Activated naive CD4-positive, alpha-beta T cell treated with anti-CD3 and anti-CD28 coated beads, Interleukin-2, amount 10 ng/mL, durations not matched to agents 7 days and 5 days (primary cell): ENCODE measurements around the gene PPP1R1C.

Experiments
- CTCF ChIA-PET: fragments of 350-600 bp; sonication (Branson Sonifier 250); formaldehyde crosslinking; loops from one replicate; lab custom pipeline; 2021; ENCODE audit warnings: antibody characterized with exemption; lab: Charles Lee
- DNase-seq: peaks from one replicate; pipeline ENCODE4 v3.0.0-alpha.2; 2020
- H3K27ac Mint-ChIP-seq: one replicate; pipeline ENCODE4 v1.8.0; 2021; ENCODE audit warnings: mild to moderate bottlenecking, moderate library complexity, mixed read lengths
- H3K27me3 Mint-ChIP-seq: one replicate; pipeline ENCODE4 v1.8.0; 2021; ENCODE audit warnings: mild to moderate bottlenecking, mixed read lengths
- H3K36me3 Mint-ChIP-seq: one replicate; pipeline ENCODE4 v1.8.0; 2021; ENCODE audit warnings: mixed read lengths
- H3K4me1 Mint-ChIP-seq: one replicate; pipeline ENCODE4 v1.8.0; 2021; ENCODE audit warnings: mixed read lengths
- H3K4me3 Mint-ChIP-seq: one replicate; pipeline ENCODE4 v1.8.0; 2021; ENCODE audit warnings: mild to moderate bottlenecking, moderate library complexity, mixed read lengths
- H3K9me3 Mint-ChIP-seq: one replicate; pipeline ENCODE4 v1.8.0; 2021; ENCODE audit warnings: mixed read lengths

PPP1R1C gene

DNA sequence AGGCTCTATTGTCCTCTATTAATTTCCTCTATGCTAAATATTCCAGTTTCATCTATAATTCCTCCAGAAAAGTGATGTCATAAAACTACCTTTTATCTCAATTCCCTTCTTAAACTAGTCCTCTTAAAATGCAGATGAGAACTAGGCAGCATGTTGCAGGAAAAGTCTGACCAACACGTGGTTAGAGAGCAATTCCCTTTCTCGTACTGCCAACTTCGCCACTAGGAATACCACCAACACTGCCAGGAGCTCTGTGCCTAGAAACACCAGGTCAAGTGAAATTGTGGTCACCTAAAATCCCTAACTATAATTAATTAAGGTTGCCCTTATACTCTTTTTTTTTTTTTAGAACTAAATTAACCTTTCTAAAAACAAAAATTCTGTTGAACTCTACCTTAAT is 127.7 kb downstream of the PPP1R1C start:
- no peak for DNase-seq
- CTCF ChIA-PET = no interaction called here
- no peak overlapping the region for H3K27ac Mint-ChIP-seq
- peaks cover 3% of the 10 kb centered on the region for H3K27me3 Mint-ChIP-seq
- no peaks in the 10 kb centered on the region for H3K9me3 Mint-ChIP-seq
- H3K4me1 Mint-ChIP-seq = no peaks in the 10 kb centered on the region
- H3K36me3 Mint-ChIP-seq = no peaks in the 10 kb centered on the region
- no peak overlapping the region for H3K4me3 Mint-ChIP-seq

- DNase-seq = no peak
- Mint-ChIP-seq H3K36me3 (no peaks in the 10 kb centered on the region), H3K9me3 (no peaks in the 10 kb centered on the region), H3K27me3 (peaks cover 3% of the 10 kb centered on the region), H3K4me1 (no peaks in the 10 kb centered on the region), H3K27ac (no peak overlapping the region), H3K4me3 (no peak overlapping the region)
- CTCF ChIA-PET = no interaction called here
Measured at GRCh38 chr2:182115258-182115657, 129.6 kb downstream of the PPP1R1C start.

DNA sequence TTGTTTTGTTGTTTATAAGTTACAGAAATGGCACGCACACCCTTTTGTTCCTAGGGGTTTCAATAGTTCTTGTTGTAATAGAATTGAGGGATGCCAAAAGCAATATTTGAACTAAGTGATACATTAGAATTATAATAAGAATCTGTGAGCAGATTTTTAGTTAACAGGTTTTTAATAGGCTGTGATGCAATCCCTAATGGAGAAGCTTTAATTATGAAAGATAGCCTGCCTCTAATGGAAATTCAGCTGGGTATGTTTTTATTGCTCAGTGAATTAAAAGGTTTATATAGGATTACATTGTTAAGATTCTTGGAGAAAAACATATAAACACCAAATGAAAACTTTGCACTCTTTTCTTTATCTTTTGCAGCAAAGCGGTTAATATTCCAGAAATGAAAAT is 131.1 kb downstream of the PPP1R1C start:
- CTCF ChIA-PET = no interaction called here
- Mint-ChIP-seq H3K36me3 (no peaks in the 10 kb centered on the region), H3K9me3 (no peaks in the 10 kb centered on the region), H3K4me3 (no peak overlapping the region), H3K27ac (no peak overlapping the region), H3K4me1 (no peaks in the 10 kb centered on the region), H3K27me3 (peaks cover 3% of the 10 kb centered on the region)
- DNase-seq = no peak

GRCh38 chr2:182117196-182117595 is 131.5 kb downstream of the PPP1R1C start:
- DNase-seq = no peak
- no peak overlapping the region for H3K4me3 Mint-ChIP-seq
- peaks cover 3% of the 10 kb centered on the region for H3K27me3 Mint-ChIP-seq
- no peaks in the 10 kb centered on the region for H3K9me3 Mint-ChIP-seq
- H3K36me3 Mint-ChIP-seq = no peaks in the 10 kb centered on the region
- H3K4me1 Mint-ChIP-seq = no peaks in the 10 kb centered on the region
- CTCF ChIA-PET = no interaction called here
- H3K27ac Mint-ChIP-seq = no peak overlapping the region

GRCh38 chr2:182128821-182129707 is 143.4 kb downstream of the PPP1R1C start:
- CTCF ChIA-PET = no interaction called here
- no peaks in the 10 kb centered on the region for H3K9me3 Mint-ChIP-seq
- DNase-seq = no peak
- no peak overlapping the region for H3K4me3 Mint-ChIP-seq
- H3K27me3 Mint-ChIP-seq = no peaks in the 10 kb centered on the region
- H3K4me1 Mint-ChIP-seq = no peaks in the 10 kb centered on the region
- no peaks in the 10 kb centered on the region for H3K36me3 Mint-ChIP-seq
- H3K27ac Mint-ChIP-seq = no peak overlapping the region

GRCh38 chr2:182132605-182133004 is 147.0 kb downstream of the PPP1R1C start:
- Mint-ChIP-seq H3K4me3 (no peak overlapping the region), H3K9me3 (no peaks in the 10 kb centered on the region), H3K36me3 (no peaks in the 10 kb centered on the region), H3K27me3 (no peaks in the 10 kb centered on the region), H3K4me1 (no peaks in the 10 kb centered on the region), H3K27ac (no peak overlapping the region)
- DNase-seq = no peak
- CTCF ChIA-PET = no interaction called here

- Mint-ChIP-seq H3K4me1 (no peaks in the 10 kb centered on the region), H3K4me3 (no peak overlapping the region), H3K27me3 (no peaks in the 10 kb centered on the region), H3K9me3 (no peaks in the 10 kb centered on the region), H3K27ac (no peak overlapping the region), H3K36me3 (no peaks in the 10 kb centered on the region)
- no peak for DNase-seq
- CTCF ChIA-PET = no interaction called here
Measured at GRCh38 chr2:182133195-182133891, 147.7 kb downstream of the PPP1R1C start.

GRCh38 chr2:182134201-182134600 is 148.5 kb downstream of the PPP1R1C start:
- Mint-ChIP-seq H3K27ac (no peak overlapping the region), H3K4me1 (no peaks in the 10 kb centered on the region), H3K27me3 (no peaks in the 10 kb centered on the region), H3K36me3 (no peaks in the 10 kb centered on the region), H3K9me3 (no peaks in the 10 kb centered on the region), H3K4me3 (no peak overlapping the region)
- CTCF ChIA-PET = no interaction called here
- no peak for DNase-seq

- no peaks in the 10 kb centered on the region for H3K4me1 Mint-ChIP-seq
- no peaks in the 10 kb centered on the region for H3K9me3 Mint-ChIP-seq
- DNase-seq = no peak
- CTCF ChIA-PET = no interaction called here
- H3K27ac Mint-ChIP-seq = no peak overlapping the region
- no peaks in the 10 kb centered on the region for H3K27me3 Mint-ChIP-seq
- H3K36me3 Mint-ChIP-seq = no peaks in the 10 kb centered on the region
- H3K4me3 Mint-ChIP-seq = no peak overlapping the region
Measured at GRCh38 chr2:182142062-182142461, 156.4 kb downstream of the PPP1R1C start.

- H3K27me3 Mint-ChIP-seq = no peaks in the 10 kb centered on the region
- no peaks in the 10 kb centered on the region for H3K4me1 Mint-ChIP-seq
- H3K9me3 Mint-ChIP-seq = no peaks in the 10 kb centered on the region
- H3K4me3 Mint-ChIP-seq = no peak overlapping the region
- no peak for DNase-seq
- CTCF ChIA-PET = no interaction called here
- no peaks in the 10 kb centered on the region for H3K36me3 Mint-ChIP-seq
- no peak overlapping the region for H3K27ac Mint-ChIP-seq
Measured at GRCh38 chr2:182144041-182144775, 158.6 kb downstream of the PPP1R1C start.

- H3K9me3 Mint-ChIP-seq = no peaks in the 10 kb centered on the region
- H3K27ac Mint-ChIP-seq = no peak overlapping the region
- CTCF ChIA-PET = no interaction called here
- DNase-seq = no peak
- H3K27me3 Mint-ChIP-seq = no peaks in the 10 kb centered on the region
- H3K36me3 Mint-ChIP-seq = no peaks in the 10 kb centered on the region
- H3K4me3 Mint-ChIP-seq = no peak overlapping the region
- H3K4me1 Mint-ChIP-seq = no peaks in the 10 kb centered on the region
Measured at GRCh38 chr2:182144776-182145165, 159.1 kb downstream of the PPP1R1C start.

DNA sequence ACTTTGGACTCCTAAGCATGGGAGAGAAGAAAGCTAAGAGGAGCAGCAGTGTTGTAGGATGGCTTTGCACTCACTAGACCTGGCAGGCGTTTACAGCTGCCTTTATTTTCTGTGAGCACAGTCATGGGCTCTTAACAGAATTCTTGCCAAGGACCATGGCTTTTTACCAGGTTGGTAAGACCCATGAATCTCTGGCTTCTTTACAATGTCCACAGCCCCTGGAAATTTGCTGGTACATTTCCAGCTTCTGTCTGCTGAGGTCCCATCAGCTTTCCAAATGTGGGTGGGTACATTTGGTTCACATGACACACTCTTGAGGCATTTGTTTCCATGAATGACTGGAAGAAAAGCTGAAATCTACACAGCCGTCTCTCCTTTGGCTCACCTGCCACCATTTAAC is 162.7 kb downstream of the PPP1R1C start:
- no peak overlapping the region for H3K27ac Mint-ChIP-seq
- no peaks in the 10 kb centered on the region for H3K27me3 Mint-ChIP-seq
- no peaks in the 10 kb centered on the region for H3K36me3 Mint-ChIP-seq
- H3K4me1 Mint-ChIP-seq = no peaks in the 10 kb centered on the region
- no peak for DNase-seq
- H3K4me3 Mint-ChIP-seq = no peak overlapping the region
- H3K9me3 Mint-ChIP-seq = no peaks in the 10 kb centered on the region
- CTCF ChIA-PET = no interaction called here

GRCh38 chr2:182163878-182164277 is 178.2 kb downstream of the PPP1R1C start:
- Mint-ChIP-seq H3K4me1 (no peaks in the 10 kb centered on the region), H3K27me3 (no peaks in the 10 kb centered on the region), H3K27ac (no peak overlapping the region), H3K4me3 (no peak overlapping the region), H3K9me3 (no peaks in the 10 kb centered on the region), H3K36me3 (no peaks in the 10 kb centered on the region)
- CTCF ChIA-PET = no interaction called here
- no peak for DNase-seq

DNA sequence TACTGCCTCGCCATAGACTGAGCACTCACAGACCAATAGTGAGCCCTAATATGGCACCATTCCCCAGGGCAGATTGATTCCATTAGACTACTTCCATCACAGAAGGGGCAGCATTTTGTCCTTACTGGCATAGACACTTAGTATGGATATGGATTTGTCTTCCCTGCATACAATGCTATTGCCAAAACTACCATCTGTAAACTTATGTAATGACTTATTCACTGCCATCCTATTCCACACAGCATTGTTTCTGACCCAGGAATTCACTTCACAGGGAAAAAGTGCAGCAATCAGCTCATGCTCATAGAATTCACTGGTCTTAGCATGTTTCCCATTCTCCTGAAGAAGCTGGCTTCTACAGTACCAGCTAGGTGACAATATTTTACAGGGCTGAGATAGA is 179.0 kb downstream of the PPP1R1C start:
- CTCF ChIA-PET = no interaction called here
- DNase-seq = no peak
- no peaks in the 10 kb centered on the region for H3K27me3 Mint-ChIP-seq
- no peaks in the 10 kb centered on the region for H3K4me1 Mint-ChIP-seq
- H3K9me3 Mint-ChIP-seq = no peaks in the 10 kb centered on the region
- no peak overlapping the region for H3K4me3 Mint-ChIP-seq
- no peak overlapping the region for H3K27ac Mint-ChIP-seq
- H3K36me3 Mint-ChIP-seq = no peaks in the 10 kb centered on the region
